ENCODE measurements around the gene SLC6A13.

DNA sequence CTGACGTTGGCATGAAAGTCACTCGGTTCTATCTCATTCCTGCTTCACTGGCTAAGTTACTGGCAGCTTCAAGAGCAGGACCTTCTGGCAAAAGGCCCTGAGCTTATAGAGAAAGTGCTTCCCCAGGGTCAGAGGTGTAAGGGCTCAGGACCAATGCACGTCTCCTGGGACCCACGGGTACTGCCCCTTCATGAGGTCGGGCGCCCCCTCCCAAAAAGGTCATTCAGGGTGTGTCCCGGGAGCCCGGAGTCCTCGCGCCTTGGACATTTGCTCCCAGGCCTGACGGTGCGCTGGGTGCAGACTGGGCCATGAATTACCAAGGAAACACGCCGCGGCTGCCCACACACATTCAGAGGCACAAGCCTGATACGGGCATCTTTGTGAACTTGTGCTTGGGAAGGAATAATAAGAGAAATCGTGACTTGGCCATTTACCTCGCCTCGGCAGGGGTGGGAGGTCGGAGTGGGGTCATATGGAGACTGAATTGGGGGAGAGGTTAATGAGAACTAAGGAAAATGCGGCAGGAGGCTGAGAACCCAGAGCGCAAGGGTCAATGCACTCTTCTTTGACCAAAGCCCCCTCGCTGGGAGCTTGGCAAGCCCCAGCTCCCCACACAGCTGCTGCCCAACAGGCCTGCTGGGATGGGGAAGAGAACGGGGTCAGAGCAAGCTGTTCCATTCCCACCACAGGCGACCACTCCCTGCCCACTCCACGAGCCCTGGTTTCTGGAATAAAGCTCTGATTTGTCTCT lies 33.0 kb downstream of the SLC6A13 start:
- TF ChIP-seq CTCF (IDR thresholded peaks at IDR 0.05), result no peak
- TF ChIP-seq POLR2A (IDR thresholded peaks at IDR 0.05), result no peak

All from uterus (tissue), 2 donors.